H1 (cell line): ENCODE measurements around the gene CENPP. TPM values are rescaled to one million over a fixed set of nuclear protein-coding genes. Genes with fewer than 3 reads are reported as not detected.

Experiments used
- CTCF ChIA-PET: fragments of 300-600 bp; sonication (Branson Sonifier 250); formaldehyde crosslinking; loops from one replicate; lab custom pipeline; 2021; ENCODE audit not compliant: partially characterized antibody; lab: Charles Lee
- POLR2A ChIA-PET: fragments of 300-600 bp; sonication (Branson Sonifier 250); formaldehyde crosslinking; loops from one replicate; lab custom pipeline; 2021; ENCODE audit warnings: inconsistent platforms; ENCODE audit not compliant: partially characterized antibody; lab: Charles Lee
- DNase-seq, 2 experiments: peaks; one replicate each; pipeline versions ENCODE4 v3.0.0 to v3.0.0-alpha.2; 2010 to 2022; ENCODE audit warnings: low spot score in 2 of 2, low read depth in 1 of 2, mixed read lengths in 1 of 2
- FAIRE-seq: peaks from 2 replicates; lab custom pipeline; 2011; peaks lifted over from hg19 to GRCh38; lab: Jason Lieb, UNC
- H2AFZ ChIP-seq: 2 replicates; pipeline ENCODE4 v1.8.1; 2012; ENCODE audit warnings: low read length, inconsistent platforms
- H2AK5ac ChIP-seq: 2 replicates; pipeline ENCODE4 v1.6.1; 2013; ENCODE audit warnings: low read depth, low read length
- H2BK120ac ChIP-seq: replicated peaks from 2 replicates; pipeline ENCODE3; 2013; ENCODE audit warnings: low read depth, low read length, inconsistent platforms
- H2BK12ac ChIP-seq: 2 replicates; pipeline ENCODE4 v1.6.1; 2013; ENCODE audit warnings: low read depth, low read length
- H2BK15ac ChIP-seq: 2 replicates; pipeline ENCODE4 v1.6.1; 2013; ENCODE audit warnings: low read length
- H2BK20ac ChIP-seq: 2 replicates; pipeline ENCODE4 v1.6.1; 2013; ENCODE audit warnings: low read length
- H2BK5ac ChIP-seq: 2 replicates; pipeline ENCODE4 v1.6.1; 2013; ENCODE audit warnings: low read depth, low read length
- H3K14ac ChIP-seq: 2 replicates; pipeline ENCODE4 v1.6.1; 2013; ENCODE audit warnings: inconsistent platforms; ENCODE audit not compliant: insufficient read length
- H3K18ac ChIP-seq: 2 replicates; pipeline ENCODE4 v1.6.1; 2013; ENCODE audit warnings: low read length; ENCODE audit errors: extremely low read depth
- H3K23ac ChIP-seq: 2 replicates; pipeline ENCODE4 v1.6.1; 2013; ENCODE audit warnings: inconsistent platforms; ENCODE audit not compliant: insufficient read length
- H3K23me2 ChIP-seq: 2 replicates; pipeline ENCODE4 v1.6.1; 2013; ENCODE audit warnings: low read depth, low read length
- H3K27ac ChIP-seq: 2 replicates; pipeline ENCODE4 v1.6.1; 2011; ENCODE audit warnings: low read depth, low read length, inconsistent platforms
- H3K27me3 ChIP-seq, 4 experiments: replicated peaks in 1 of 4; 1 replicate in 1 of 4; 2 replicates in 3 of 4; pipeline versions ENCODE4 v1.6.1 to v1.8.1; 2011 to 2013; ENCODE audit warnings: low read length in 3 of 4, mild to moderate bottlenecking in 3 of 4, inconsistent platforms in 2 of 4, mixed read lengths in 2 of 4, moderate library complexity in 1 of 4; ENCODE audit not compliant: control insufficient read depth in 3 of 4, insufficient read depth in 3 of 4; ENCODE audit errors: extremely low read depth in 1 of 4
- H3K36me3 ChIP-seq, 4 experiments: 2 replicates each; pipeline versions ENCODE4 v1.6.1 to v1.8.1; 2011 to 2013; ENCODE audit warnings: mild to moderate bottlenecking in 4 of 4, low read length in 3 of 4, moderate library complexity in 2 of 4, control low read depth in 1 of 4, inconsistent platforms in 1 of 4; ENCODE audit not compliant: insufficient read depth in 4 of 4, control insufficient read depth in 2 of 4
- H3K4ac ChIP-seq: replicated peaks from 2 replicates; pipeline ENCODE3; 2013; ENCODE audit warnings: low read length, low read depth, mixed read lengths, inconsistent platforms; ENCODE audit not compliant: insufficient read length
- H3K4me1 ChIP-seq, 4 experiments: replicated peaks in 1 of 4; 1 replicate in 1 of 4; 2 replicates in 3 of 4; pipeline versions ENCODE4 v1.6.1 to v1.8.1; 2011 to 2013; ENCODE audit warnings: low read length in 3 of 4, inconsistent platforms in 2 of 4, mixed read lengths in 1 of 4; ENCODE audit not compliant: insufficient read depth in 4 of 4, control insufficient read depth in 3 of 4
- H3K4me2 ChIP-seq, 2 experiments: 2 replicates each; pipeline versions ENCODE4 v1.6.1 to v1.8.1; 2011 to 2013; ENCODE audit warnings: low read depth in 2 of 2, low read length in 2 of 2, control low read depth in 1 of 2, inconsistent platforms in 1 of 2, mild to moderate bottlenecking in 1 of 2; ENCODE audit not compliant: insufficient read depth in 1 of 2
- H3K4me3 ChIP-seq, 4 experiments: fragments of 200-600, 300-600 bp in 1 of 4; sonication (generic), shearing (Covaris generic), sonication (Bioruptor Twin) in 1 of 4; 2 replicates each; pipeline versions ENCODE4 v1.5.1 to v1.8.1; 2011 to 2016; ENCODE audit warnings: low read length in 4 of 4, low read depth in 3 of 4, control low read depth in 2 of 4, inconsistent platforms in 2 of 4, mild to moderate bottlenecking in 2 of 4, mixed read lengths in 1 of 4, moderate library complexity in 1 of 4; ENCODE audit not compliant: insufficient read depth in 2 of 4; ENCODE audit errors: extremely low read depth in 1 of 4
- H3K56ac ChIP-seq: replicated peaks from 2 replicates; pipeline ENCODE3; 2013; ENCODE audit warnings: low read depth, mild to moderate bottlenecking, mixed read lengths, low read length, inconsistent platforms; ENCODE audit not compliant: insufficient read length
- H3K79me1 ChIP-seq: 2 replicates; pipeline ENCODE4 v1.6.1; 2013; ENCODE audit warnings: low read depth, low read length, control low read depth
- H3K79me2 ChIP-seq, 2 experiments: 2 replicates each; pipeline versions ENCODE4 v1.6.1 to v1.8.1; 2012 to 2013; ENCODE audit warnings: low read length in 2 of 2, mild to moderate bottlenecking in 2 of 2, inconsistent platforms in 1 of 2; ENCODE audit not compliant: insufficient read depth in 2 of 2, control insufficient read depth in 1 of 2
- H3K9ac ChIP-seq, 4 experiments: replicated peaks in 1 of 4; 1 replicate in 1 of 4; 2 replicates in 3 of 4; pipeline versions ENCODE4 v1.6.1 to v1.8.1; 2011 to 2013; ENCODE audit warnings: low read depth in 3 of 4, low read length in 3 of 4, control low read depth in 2 of 4, mild to moderate bottlenecking in 2 of 4, moderate library complexity in 2 of 4, inconsistent platforms in 1 of 4; ENCODE audit errors: extremely low read depth in 1 of 4
- H3K9me3 ChIP-seq, 2 experiments: 2 replicates each; pipeline versions ENCODE4 v1.6.1 to v1.8.1; 2012 to 2013; ENCODE audit warnings: mild to moderate bottlenecking in 2 of 2, moderate library complexity in 2 of 2, control low read depth in 1 of 2, inconsistent platforms in 1 of 2, low read depth in 1 of 2, low read length in 1 of 2, mixed read lengths in 1 of 2; ENCODE audit not compliant: insufficient read depth in 2 of 2
- H4K20me1 ChIP-seq, 2 experiments: replicated peaks in 1 of 2; 2 replicates each; pipeline versions ENCODE3 to v1.8.1; 2011 to 2013; ENCODE audit warnings: inconsistent platforms in 2 of 2, low read length in 2 of 2, mild to moderate bottlenecking in 1 of 2; ENCODE audit not compliant: insufficient read depth in 2 of 2, control insufficient read depth in 1 of 2
- H4K5ac ChIP-seq: 2 replicates; pipeline ENCODE4 v1.6.1; 2013; ENCODE audit warnings: low read length, low read depth, mixed read lengths, inconsistent platforms; ENCODE audit not compliant: insufficient read length
- H4K8ac ChIP-seq: 2 replicates; pipeline ENCODE4 v1.8.0; 2013; ENCODE audit warnings: mild to moderate bottlenecking, moderate library complexity, low read length, inconsistent platforms; ENCODE audit not compliant: insufficient read depth; ENCODE audit errors: extremely low read depth
- H4K91ac ChIP-seq: replicated peaks from 2 replicates; pipeline ENCODE3; 2013; ENCODE audit warnings: low read length, mixed read lengths, inconsistent platforms; ENCODE audit not compliant: insufficient read length
- BRCA1 ChIP-seq: IDR thresholded peaks from 2 replicates; pipeline ENCODE4 v1.6.1; 2012; ENCODE audit warnings: low read depth, low read length, improper control_type of control experiment
- CBX8 ChIP-seq: fragments of 300-800, 300-1000 bp; sonication (generic); IDR thresholded peaks from 2 replicates; pipeline ENCODE4 v1.7.1; 2016; ENCODE audit warnings: low read depth, low read length, borderline replicate concordance
- CEBPB ChIP-seq: IDR thresholded peaks from 2 replicates; pipeline ENCODE4 v1.6.1; 2012; ENCODE audit warnings: low read depth, low read length
- CREB1 ChIP-seq: IDR thresholded peaks from 2 replicates; pipeline ENCODE4 v1.6.1; 2012; ENCODE audit warnings: inconsistent platforms
- EGR1 ChIP-seq: IDR thresholded peaks from 2 replicates; pipeline ENCODE4 v1.6.1; 2011; ENCODE audit warnings: low read depth, low read length, borderline replicate concordance
- EP300 ChIP-seq, 2 experiments: IDR thresholded peaks; 1 replicate in 1 of 2; 2 replicates in 1 of 2; pipeline ENCODE4 v1.6.1; 2011 to 2012; ENCODE audit warnings: low read depth in 2 of 2, low read length in 2 of 2, mild to moderate bottlenecking in 2 of 2, borderline replicate concordance in 1 of 2, inconsistent platforms in 1 of 2, moderate library complexity in 1 of 2
- HDAC6 ChIP-seq: IDR thresholded peaks from one replicate; pipeline ENCODE4 v1.7.1; 2012; ENCODE audit warnings: low read depth, mild to moderate bottlenecking, inconsistent platforms, low read length, moderate library complexity
- KDM1A ChIP-seq: fragments of 200-600, 300-600 bp; sonication (generic); IDR thresholded peaks from 2 replicates; pipeline ENCODE4 v1.7.1; 2016; ENCODE audit warnings: mild to moderate bottlenecking, low read length, borderline replicate concordance
- KDM5A ChIP-seq: fragments of 200-600 bp; IDR thresholded peaks from 2 replicates; pipeline ENCODE4 v1.7.1; 2012; ENCODE audit warnings: mild to moderate bottlenecking, low read length, inconsistent platforms, mixed read lengths
- MAFK ChIP-seq: IDR thresholded peaks from 2 replicates; pipeline ENCODE4 v1.6.1; 2012; ENCODE audit warnings: low read depth, mild to moderate bottlenecking, improper control_type of control experiment, low read length
- NANOG ChIP-seq: IDR thresholded peaks from 2 replicates; pipeline ENCODE4 v1.6.1; 2011; ENCODE audit warnings: low read length, low read depth, mild to moderate bottlenecking, inconsistent platforms; ENCODE audit not compliant: insufficient read depth, poor library complexity, severe bottlenecking
- RXRA ChIP-seq: IDR thresholded peaks from 2 replicates; pipeline ENCODE4 v1.6.1; 2011; ENCODE audit warnings: low read depth, mild to moderate bottlenecking, low read length, moderate library complexity; ENCODE audit not compliant: insufficient read depth
- SAP30 ChIP-seq: fragments of 300-600 bp; sonication (generic); IDR thresholded peaks from 2 replicates; pipeline ENCODE4 v1.7.1; 2012; ENCODE audit warnings: low read length, moderate library complexity, mild to moderate bottlenecking, inconsistent platforms; ENCODE audit not compliant: insufficient read depth, insufficient replicate concordance
- SUZ12 ChIP-seq: fragments of 200-600 bp; sonication (generic); IDR thresholded peaks from 2 replicates; pipeline ENCODE4 v1.6.1; 2012; ENCODE audit warnings: mild to moderate bottlenecking, inconsistent platforms, low read length, moderate library complexity, mixed read lengths
- WGBS, 2 experiments: shearing (Covaris generic) in 1 of 2; methylation state at CpG; one replicate each; pipeline versions ENCODE4 v1.1.6 to v1.1.7; 2013 to 2015; ENCODE audit warnings: low lambda C conversion rate in 2 of 2, mixed read lengths in 2 of 2, inconsistent platforms in 1 of 2, low coverage in 1 of 2, missing lambda C conversion rate in 1 of 2; ENCODE audit not compliant: insufficient replicate concordance in 2 of 2, insufficient coverage in 1 of 2, insufficient read length in 1 of 2; ENCODE audit errors: extremely low coverage in 1 of 2, missing lambda C conversion rate in 1 of 2; 5-methylcytosine and 5-hydroxymethylcytosine counted together
- polyA plus RNA-seq, 7 experiments: library from polyadenylated mRNA; depleted of rRNA in 3 of 7; stranded (reverse) in 5 of 7; unstranded in 2 of 7; fragments of >200 nt in 5 of 7; fragments of 200-250 nt in 2 of 7; gene quantifications; 1 replicate in 5 of 7; 2 replicates in 1 of 7; 4 replicates in 1 of 7; pipeline versions ENCODE4 v1.2.1 to v1.2.3, GENCODE V29; 2011 to 2013; ENCODE audit warnings: missing spikeins in 2 of 7, mixed read lengths in 2 of 7
- total RNA-seq: library from RNA; stranded (reverse); fragmentation: NEBNext Ultra II Directional; extraction: Animal tissue kit (Norgen Biotek cat#: 25700); gene quantifications from 2 replicates; pipeline ENCODE4 v1.2.1, GENCODE V29; 2021

Gene CENPP
- total and polyA plus RNA-seq, 2 of the 8 experiments (the other 6 are each of a cell fraction or from before 2014, with no cell fraction given) = 2.7 to 10.8 TPM

DNA sequence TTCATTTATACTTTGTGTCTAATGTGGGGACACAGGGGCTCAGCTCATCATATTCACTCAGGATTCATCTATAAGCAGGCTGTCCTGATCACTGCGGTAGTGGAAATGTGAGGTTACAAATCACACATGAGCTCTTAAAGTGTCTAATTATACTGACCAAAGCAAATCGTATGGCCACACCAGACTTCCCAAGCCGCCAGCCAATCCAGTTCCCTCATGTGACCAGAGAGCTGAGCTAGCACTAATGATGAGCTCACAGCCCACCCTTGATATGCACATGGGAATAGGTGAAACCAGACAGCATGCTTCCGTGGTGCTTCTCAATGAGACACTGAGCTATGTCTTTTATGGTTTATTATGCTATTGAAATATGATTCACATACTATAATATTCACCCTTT is 192.4 kb downstream of the CENPP start:
- WGBS, 2 experiments = 84% methylated on average over 4 of the region's 4 CpGs; no CpG with 5 or more reads in 1 of the 2 experiments
- Histone ChIP-seq H3K56ac (no peak overlapping the region), H3K79me2 (no peaks in the 10 kb centered on the region), H3K23ac (no peak overlapping the region), H2AFZ (no peak overlapping the region), H3K9me3 (no peaks in the 10 kb centered on the region), H2BK20ac (no peak overlapping the region), H3K27ac (no peak overlapping the region), H2BK120ac (no peak overlapping the region), H4K5ac (no peak overlapping the region), H3K14ac (no peak overlapping the region), H3K79me1 (no peaks in the 10 kb centered on the region), H2BK15ac (no peak overlapping the region), H4K8ac (no peak overlapping the region), H3K27me3 (no peaks in the 10 kb centered on the region), H3K4me1 (no peaks in the 10 kb centered on the region), H2BK5ac (no peak overlapping the region), H4K20me1 (no peaks in the 10 kb centered on the region), H3K23me2 (no peaks in the 10 kb centered on the region), H3K4me2 (no peak overlapping the region), H3K4me3 (no peak overlapping the region), H2AK5ac (no peak overlapping the region), H3K18ac (no peak overlapping the region), H4K91ac (no peak overlapping the region), H3K4ac (no peak overlapping the region), H3K36me3 (no peaks in the 10 kb centered on the region), H2BK12ac (no peak overlapping the region), H3K9ac (no peak overlapping the region)
- FAIRE-seq = no peak
- CTCF ChIA-PET = interaction anchor here (0.5 to 1.5 kb wide), 4 partner anchors 10 to 185 kb away, joined by 3 to 5 read pairs (median 4); no protein-coding TSS in a partner anchor
- POLR2A ChIA-PET = interaction anchor here (1.9 kb wide), 1 partner anchor 193 kb away, joined by 4 read pairs; the partner anchor contains the start of genes CENPP and NOL8
- DNase-seq = no peak
- TF ChIP-seq SAP30 (no peak), SUZ12 (no peak), BRCA1 (no peak), KDM1A (no peak), HDAC6 (no peak), NANOG (no peak), CREB1 (no peak), CEBPB (no peak), EP300 (IDR thresholded peaks at IDR 0.05; ENCODE audit: borderline replicate concordance in 1 of 2, low read depth in 2 of 2, low read length in 2 of 2) (no peak), EGR1 (no peak), CBX8 (no peak), KDM5A (no peak), MAFK (no peak), RXRA (no peak)
